Fibroblast of pulmonary artery (primary cell): ENCODE measurements around the gene LCE2A.

Experiments
- DNase-seq: peaks from one replicate; pipeline ENCODE4 v3.0.0-alpha.2; 2010; ENCODE audit warnings: low read depth
- H3K4me3 ChIP-seq: replicated peaks from 2 replicates; pipeline ENCODE4 v1.5.1; 2011; ENCODE audit warnings: low read depth, mild to moderate bottlenecking, control low read depth, low read length, moderate library complexity
- CTCF ChIP-seq: IDR thresholded peaks from 2 replicates; pipeline ENCODE4 v1.5.1; 2011; ENCODE audit warnings: mild to moderate bottlenecking, control low read depth, low read length, inconsistent platforms; ENCODE audit errors: missing control alignments

Gene LCE2A

GRCh38 chr1:152741656-152742055, 43.5 kb downstream of the LCE2A start:
- no peak overlapping the region for H3K4me3 ChIP-seq
- no peak for DNase-seq
- TF ChIP-seq CTCF = no peak

- H3K4me3 ChIP-seq = no peak overlapping the region
- no peak for TF ChIP-seq CTCF
- no peak for DNase-seq
These were observed 45.4 kb downstream of the LCE2A start for GRCh38 chr1:152743371-152744145.

GRCh38 chr1:152745289-152745704, 47.2 kb downstream of the LCE2A start:
- TF ChIP-seq CTCF = no peak
- DNase-seq = no peak
- no peak overlapping the region for H3K4me3 ChIP-seq

GRCh38 chr1:152745765-152746444, 47.8 kb downstream of the LCE2A start:
- TF ChIP-seq CTCF = no peak
- DNase-seq = no peak
- no peak overlapping the region for H3K4me3 ChIP-seq

GRCh38 chr1:152747831-152748230, 49.7 kb downstream of the LCE2A start:
- no peak overlapping the region for H3K4me3 ChIP-seq
- no peak for TF ChIP-seq CTCF
- DNase-seq = no peak
